Measurements from ENCODE around the gene ADCY3.

Gene ADCY3

DNA sequence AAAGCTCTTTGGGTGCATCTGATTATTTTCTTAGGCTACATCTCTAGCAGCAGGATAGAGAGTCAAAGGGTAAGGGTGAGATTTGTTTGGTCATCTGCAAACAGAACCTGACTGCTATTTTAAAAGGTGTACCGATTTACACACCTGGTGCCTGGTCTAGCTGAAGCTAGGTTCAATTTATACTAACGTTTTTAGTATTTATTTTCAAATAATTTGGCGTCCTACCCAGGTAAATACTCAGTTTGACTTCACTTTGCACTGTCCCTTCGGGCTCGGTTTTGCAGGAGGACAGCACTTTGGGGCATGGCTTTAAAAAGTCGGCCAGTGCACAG is 127.5 kb downstream of the ADCY3 start:
- DNase-seq (ENCODE audit: low read depth), result no peak
- TF ChIP-seq, protein P1, sequence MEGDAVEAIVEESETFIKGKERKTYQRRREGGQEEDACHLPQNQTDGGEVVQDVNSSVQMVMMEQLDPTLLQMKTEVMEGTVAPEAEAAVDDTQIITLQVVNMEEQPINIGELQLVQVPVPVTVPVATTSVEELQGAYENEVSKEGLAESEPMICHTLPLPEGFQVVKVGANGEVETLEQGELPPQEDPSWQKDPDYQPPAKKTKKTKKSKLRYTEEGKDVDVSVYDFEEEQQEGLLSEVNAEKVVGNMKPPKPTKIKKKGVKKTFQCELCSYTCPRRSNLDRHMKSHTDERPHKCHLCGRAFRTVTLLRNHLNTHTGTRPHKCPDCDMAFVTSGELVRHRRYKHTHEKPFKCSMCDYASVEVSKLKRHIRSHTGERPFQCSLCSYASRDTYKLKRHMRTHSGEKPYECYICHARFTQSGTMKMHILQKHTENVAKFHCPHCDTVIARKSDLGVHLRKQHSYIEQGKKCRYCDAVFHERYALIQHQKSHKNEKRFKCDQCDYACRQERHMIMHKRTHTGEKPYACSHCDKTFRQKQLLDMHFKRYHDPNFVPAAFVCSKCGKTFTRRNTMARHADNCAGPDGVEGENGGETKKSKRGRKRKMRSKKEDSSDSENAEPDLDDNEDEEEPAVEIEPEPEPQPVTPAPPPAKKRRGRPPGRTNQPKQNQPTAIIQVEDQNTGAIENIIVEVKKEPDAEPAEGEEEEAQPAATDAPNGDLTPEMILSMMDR (IDR thresholded peaks at IDR 0.05; ENCODE audit: low read length, missing control alignments), result no peak
- H3K4me3 ChIP-seq (replicated peaks; ENCODE audit: low read depth, low read length), result peak overlapping the region; percentile 89

GRCh38 chr2:24791452-24791851 is 128.6 kb downstream of the ADCY3 start:
- TF ChIP-seq, protein P1 (IDR thresholded peaks at IDR 0.05; ENCODE audit: low read length, missing control alignments), result no peak
- no peak overlapping the region for H3K4me3 ChIP-seq (replicated peaks; ENCODE audit: low read depth, low read length)
- DNase-seq (ENCODE audit: low read depth), result no peak

DNA sequence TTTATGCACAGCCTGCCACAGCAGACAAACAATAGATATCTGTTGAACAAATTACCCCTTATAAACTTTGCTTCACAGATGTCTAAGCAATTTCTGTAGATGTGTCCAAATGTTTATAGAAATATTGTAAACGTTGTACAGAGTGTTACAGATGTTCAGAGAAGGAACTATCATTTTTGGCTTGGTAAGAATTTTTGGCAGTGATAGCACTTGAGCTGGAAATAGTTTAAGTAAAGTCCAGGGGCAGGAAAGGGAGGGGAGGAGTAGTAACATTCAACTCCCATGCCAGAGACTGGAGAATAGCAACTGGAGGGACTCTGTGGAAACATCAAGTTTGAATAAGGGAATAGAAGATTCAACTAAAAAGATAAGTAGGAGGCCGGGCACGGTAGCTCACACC is 131.2 kb downstream of the ADCY3 start:
- no peak for DNase-seq (ENCODE audit: low read depth)
- H3K4me3 ChIP-seq (replicated peaks; ENCODE audit: low read depth, low read length), result no peak overlapping the region
- TF ChIP-seq, protein P1 (IDR thresholded peaks at IDR 0.05; ENCODE audit: low read length, missing control alignments), result no peak

DNA sequence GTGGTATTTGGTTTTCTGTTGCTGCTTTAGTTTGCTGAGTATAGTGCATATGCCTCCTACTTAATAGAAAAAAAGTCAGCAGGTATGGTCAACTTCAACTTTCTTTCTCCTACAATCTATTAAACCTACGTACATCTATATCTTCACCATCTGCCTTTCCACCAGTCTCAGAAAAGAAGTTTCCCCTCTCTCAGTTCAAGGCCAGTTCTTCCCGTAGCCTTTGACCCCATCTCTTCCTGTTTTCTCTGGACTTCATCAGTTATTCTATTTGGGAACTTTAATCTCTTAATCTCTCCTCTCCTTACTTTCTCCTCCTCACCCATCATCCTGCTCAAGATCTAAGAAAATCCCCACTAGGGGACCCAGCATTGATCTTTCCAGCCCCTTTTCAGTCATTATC is 132.5 kb downstream of the ADCY3 start:
- TF ChIP-seq, protein P1 (IDR thresholded peaks at IDR 0.05; ENCODE audit: low read length, missing control alignments), result no peak
- no peak for DNase-seq (ENCODE audit: low read depth)
- no peak overlapping the region for H3K4me3 ChIP-seq (replicated peaks; ENCODE audit: low read depth, low read length)

DNA sequence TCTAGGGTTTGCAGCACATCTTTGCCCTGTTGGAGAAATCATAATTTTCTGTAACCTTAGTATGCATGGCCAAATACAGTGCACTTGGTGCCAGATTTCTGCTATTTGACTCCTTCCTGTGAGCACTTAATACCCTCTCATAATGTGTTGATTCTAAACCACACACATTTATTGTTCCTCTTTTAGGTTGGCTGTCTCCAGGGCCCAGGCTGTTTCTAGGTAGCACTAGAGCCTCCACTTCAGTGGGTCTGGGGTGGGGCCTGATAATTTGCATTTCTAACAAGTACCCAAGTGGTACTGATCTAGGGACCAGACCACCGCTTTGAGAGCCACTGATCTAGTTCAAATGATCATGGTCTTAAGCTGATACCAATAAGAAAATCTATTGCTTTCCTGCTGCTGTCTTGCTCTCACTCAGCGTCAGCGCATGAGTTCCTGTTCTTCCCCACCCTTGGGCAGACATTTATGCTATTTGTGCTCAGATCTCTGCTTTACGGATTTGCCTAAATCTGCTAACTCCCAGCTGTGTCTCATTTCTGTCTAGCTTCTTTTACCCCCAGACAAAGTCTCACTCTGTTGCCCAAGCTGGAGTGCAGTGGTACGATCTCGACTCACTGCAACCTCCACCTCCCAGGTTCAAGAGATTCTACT is 134.2 kb downstream of the ADCY3 start:
- H3K4me3 ChIP-seq (replicated peaks; ENCODE audit: low read depth, low read length), result no peak overlapping the region
- DNase-seq (ENCODE audit: low read depth), result no peak
- TF ChIP-seq, protein P1 (IDR thresholded peaks at IDR 0.05; ENCODE audit: low read length, missing control alignments), result no peak

DNA sequence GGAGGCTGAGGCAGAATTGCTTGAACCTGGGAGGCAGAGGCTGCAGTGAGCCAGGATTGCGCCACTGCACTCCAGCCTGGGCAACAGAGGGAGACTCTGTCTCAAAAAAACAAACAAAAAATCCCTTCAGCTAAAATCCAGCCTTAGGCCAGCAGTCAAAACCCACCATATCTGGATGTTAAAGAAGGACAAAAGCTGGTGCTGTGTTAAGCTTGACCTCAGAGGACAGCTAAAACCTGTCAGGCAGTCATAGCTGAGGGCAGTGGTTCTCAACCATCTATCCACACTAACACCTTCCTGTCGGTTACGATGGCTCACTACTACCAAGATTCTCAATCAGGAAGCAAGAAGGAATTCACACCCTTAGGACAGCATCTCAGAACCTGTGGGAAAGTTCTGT is 136.4 kb downstream of the ADCY3 start:
- TF ChIP-seq, protein P1 (IDR thresholded peaks at IDR 0.05; ENCODE audit: low read length, missing control alignments), result no peak

DNA sequence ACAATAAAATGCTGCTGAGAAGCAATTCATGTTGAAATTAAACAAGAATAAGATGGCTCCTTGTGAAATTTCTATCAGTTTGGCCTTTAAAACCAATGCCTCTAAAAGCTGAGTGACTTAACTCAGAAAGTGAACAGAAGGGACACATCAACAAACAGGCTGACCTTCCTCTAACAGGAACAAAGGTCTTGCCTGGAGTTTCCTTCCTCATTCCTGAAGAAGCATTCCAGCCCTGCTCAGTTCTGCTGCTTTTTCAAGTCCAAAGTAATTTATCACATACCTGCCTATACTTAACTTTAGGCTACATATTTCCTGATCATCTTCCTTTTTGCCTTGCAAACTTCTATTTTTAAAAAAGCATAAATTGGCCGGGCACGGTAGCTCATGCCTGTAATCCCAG is 140.9 kb downstream of the ADCY3 start:
- TF ChIP-seq, protein P1 (IDR thresholded peaks at IDR 0.05; ENCODE audit: low read length, missing control alignments), result no peak
- no peak overlapping the region for H3K4me3 ChIP-seq (replicated peaks; ENCODE audit: low read depth, low read length)
- DNase-seq (ENCODE audit: low read depth), result no peak

More for the DNA sequence above, 136.4 kb downstream of the ADCY3 start:
- H3K4me3 ChIP-seq (replicated peaks; ENCODE audit: low read depth, low read length), result no peak overlapping the region
- no peak for DNase-seq (ENCODE audit: low read depth)

All from fibroblast of pulmonary artery (primary cell).